Epidermal melanocyte (primary cell): Measurements from ENCODE around the gene C5orf34.
"Not testable (repeated sequence)": the region's sequence is repeated elsewhere in the genome, so short reads cannot be mapped to it uniquely, and the experiment has no call there.

Experiments used
- DNase-seq: peaks from one replicate; pipeline ENCODE4 v3.0.0; 2011; ENCODE audit warnings: low spot score; ENCODE audit not compliant: insufficient read length

The C5orf34 gene

DNA sequence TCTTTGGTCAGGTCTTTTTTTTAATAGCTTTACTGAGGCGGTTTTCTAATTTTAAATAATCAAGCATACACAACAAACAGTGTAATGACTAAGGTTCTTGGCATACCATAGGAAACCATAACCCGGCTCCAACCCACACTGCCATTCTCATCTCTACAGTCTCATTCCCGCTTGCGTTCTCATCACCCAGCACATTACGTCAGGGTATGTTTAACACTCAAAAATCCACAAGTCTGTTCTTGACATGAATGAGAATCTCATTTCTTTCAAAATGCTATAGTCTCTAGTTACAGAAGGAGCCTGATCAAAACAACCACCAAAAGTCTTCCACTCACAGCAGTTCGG is 505 bp downstream of the C5orf34 start:
- peak; percentile 64 for DNase-seq

DNA sequence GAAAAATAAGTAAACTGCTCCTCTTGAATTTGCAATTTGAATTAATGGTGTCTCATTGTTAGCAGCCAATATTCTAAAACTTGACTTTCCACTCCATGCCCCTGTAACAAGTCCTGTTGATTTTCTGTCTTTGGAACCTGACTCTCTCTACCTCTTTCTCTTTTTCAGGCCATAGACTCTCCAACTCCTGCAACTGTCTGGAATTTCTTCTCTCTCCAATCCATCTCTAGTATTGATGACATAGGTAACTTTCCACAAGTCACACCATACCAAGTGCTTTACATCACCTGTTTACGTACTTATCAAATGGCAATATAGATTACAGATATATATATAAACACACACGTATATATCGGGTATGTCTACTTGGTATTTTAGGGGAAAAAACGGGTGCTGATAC is 923 bp downstream of the C5orf34 start:
- no peak for DNase-seq

DNA sequence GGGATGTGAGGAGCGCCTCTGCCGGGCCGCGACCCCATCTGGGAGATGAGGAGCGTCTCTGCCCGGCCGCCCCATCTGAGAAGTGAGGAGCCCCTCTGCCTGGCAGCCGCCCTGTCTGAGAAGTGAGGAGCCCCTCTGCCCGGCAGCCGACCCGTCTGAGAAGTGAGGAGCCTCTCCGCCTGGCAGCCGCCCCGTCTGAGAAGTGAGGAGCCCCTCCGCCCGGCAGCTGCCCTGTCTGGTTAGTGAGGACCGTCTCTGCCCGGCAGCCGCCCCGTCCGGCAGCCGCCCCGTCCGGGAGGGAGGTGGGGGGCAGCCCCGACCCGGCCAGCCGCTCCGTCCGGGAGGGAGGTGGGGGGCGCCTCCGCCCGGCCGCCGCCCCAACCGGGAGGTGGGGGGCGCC is 3.9 kb downstream of the C5orf34 start:
- not testable (repeated sequence) for DNase-seq

DNA sequence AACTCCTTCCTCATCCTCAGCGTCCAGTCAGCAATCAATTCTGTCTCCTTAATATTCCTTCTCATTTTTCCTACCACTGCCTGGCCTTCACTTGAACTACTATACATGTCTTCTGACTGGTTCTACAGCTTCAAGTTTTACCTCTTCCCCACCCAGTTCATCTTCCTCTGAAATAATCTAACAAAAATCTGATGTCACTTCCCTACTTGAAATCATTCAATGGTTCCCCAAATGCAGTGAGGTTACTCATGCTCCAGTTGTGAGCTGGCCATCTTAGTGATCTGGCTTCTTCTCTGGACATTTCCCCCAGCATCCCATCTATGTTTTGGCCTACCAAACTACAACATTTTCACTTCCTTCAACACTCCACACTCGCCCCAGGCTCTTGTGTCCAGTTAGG is 16.4 kb downstream of the C5orf34 start:
- DNase-seq = no peak

DNA sequence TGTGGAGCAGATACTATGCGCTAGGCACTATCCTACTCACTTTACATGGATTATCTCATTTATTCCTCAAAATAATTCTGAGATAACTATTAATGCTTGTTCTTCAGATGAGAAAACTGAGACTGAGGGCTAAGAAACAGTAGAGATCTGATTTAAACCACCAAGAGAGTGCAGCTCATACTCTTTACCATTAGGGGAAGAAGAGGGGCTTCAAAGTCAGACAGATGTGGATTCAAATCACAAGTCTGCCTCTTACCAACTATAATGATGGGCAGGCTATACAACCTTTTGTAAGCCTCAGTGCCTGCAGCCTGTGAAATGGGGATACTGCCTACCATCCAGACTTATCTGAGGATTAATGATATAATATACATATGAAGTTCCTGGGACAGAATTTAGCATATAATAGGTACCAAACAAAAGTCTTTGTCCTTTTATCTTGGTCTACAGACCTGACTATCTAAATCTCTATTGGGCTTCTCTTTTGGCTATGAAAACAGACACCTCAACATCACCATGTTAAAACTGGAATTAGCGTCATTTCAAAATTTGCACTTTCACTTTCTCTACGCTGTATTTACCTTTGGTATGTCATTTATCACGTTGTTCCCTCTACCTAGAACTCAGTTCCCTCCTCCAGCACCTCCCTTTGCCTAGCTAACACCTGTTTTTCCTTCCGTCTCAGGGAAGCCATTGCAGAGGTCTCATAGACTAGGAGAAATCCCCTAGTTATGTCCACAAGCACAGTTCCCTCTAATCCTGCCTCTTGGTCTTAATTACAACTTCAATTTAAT is 17.4 kb downstream of the C5orf34 start:
- DNase-seq = no peak

DNA sequence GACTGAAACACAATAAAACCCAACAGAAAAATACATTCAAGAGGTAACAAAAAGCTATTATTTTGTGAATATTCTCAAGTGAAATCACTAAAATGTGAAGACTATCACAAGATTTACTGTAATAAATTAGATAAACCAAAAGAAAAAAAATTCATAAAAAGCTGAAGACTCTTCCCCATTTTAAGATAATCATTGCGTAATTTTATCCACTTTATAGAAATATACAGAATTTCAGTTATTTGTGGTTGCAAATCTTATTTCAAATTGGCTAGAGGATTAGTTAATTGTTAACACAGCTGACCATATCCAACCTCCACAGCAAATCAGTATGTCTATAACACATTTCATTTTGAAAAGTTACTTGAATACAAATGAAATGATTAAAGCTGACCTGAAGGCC is 23.6 kb downstream of the C5orf34 start:
- no peak for DNase-seq

DNA sequence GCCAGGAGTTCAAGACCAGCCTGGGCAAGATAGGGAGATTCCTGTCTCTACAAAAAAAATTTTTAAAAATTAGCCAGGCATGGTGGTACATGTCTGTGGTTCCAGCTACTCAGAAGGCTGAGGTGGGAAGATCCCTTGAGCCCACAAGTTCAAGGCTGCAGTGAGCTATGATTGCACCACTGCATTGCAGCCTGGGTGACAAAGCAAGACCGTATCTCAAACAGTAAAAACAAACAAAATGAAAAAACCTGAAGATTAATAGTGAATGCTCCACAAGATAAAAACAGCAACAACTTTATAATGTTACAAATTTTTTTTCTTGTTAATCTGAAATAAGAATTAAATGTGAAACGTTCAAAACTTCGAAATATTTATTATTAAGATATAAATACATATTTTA is 28.6 kb downstream of the C5orf34 start:
- no peak for DNase-seq

DNA sequence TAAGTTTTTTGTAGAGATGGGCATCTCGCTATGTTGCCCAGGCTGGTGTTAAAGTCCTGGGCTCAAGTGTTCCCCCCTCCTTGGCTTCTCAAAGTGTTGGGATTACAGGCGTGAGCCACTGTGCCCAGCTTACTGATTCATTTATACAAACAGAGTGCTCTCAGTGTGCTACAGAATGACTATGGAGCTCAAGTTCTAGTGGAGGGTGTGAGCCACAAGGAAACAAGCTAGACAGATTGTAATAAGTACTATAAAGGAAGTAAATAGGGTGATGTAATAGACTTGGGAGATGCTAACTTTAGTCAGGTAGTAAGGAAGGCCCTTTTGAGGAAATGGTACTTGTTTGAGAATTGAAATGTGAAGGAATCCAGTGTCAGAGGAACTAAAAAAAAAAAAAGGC is 29.5 kb downstream of the C5orf34 start:
- no peak for DNase-seq

DNA sequence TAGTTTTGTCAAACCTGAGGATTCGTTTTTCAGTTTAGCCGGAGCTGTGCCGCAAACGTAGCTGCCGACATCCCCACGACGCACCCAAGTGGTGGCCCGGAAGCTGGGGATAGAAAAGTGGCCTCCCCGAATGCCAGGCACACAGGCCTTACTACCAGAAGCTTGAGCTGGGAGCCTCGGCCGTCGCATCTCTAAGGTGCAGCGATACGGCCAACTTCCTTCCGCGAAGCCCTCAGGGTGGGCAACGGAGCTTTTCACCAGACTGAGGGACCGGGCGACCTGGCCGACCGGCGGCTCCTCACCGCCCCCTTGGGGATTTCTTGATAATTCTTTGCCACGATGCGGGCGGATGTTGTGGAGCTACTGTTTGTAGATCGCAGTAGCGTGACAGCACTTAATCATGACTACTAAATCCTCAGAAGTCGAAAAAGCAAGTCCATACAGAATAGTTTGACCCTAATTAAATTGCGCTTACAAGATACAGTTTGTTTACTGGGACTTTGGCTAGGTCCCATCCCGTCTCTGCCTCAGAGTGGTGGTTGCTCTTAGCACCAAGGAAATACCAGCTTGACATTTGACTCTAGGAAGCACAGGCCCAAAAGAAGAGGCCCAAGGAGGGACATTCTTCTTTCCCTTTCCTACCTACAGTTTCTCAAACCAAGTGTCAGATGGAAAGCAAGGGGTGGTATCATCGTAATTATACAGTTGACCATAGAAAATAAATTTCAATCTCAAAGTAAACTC is 30.7 kb downstream of the C5orf34 start:
- DNase-seq = peak; percentile 70

DNA sequence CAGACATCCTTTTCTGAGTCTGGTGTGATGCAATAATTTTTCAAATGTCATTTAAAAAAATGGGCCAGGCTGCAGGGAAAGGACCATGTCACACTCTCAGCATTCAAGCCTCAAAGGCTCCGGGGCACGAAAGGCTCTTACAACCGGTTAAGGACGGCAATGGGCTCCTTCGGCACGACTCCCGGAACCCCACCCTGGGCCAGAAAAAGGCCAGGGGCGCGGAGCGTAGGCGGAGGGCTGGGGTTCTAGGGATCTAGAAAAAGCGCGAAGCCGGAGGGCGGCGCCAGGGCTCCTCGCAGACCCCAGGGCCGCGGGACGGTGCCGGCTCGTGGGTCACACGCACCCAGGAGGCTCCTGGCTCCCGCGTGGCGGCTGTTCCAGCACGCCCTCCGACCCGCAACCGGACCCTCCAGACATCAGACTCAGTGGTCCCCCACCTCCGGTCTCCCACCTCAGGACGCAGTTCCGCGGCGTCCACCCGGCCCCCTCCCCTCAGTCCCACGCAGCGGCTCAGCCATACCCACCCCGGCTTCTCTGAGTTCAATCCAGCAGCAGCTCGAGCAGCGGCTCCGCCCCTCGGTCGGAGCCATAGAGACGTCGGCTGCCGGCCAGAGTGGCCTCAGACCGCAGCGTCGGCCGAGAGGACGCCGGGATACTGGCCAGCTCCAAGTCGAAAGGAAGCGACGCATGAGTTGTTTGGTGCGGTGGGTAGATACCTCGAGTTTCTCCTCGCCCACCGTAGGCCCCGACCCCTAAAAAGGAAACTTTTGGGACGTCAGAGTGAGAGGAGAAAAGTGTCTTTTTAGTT is 31.4 kb downstream of the C5orf34 start, which contains the start of gene TMEM267:
Gene TMEM267, minus strand, starts transcription at position 568 of the 808 bp plus-strand sequence. CDS start 29,896 bp downstream, outside the sequence.
- DNase-seq = peak; percentile 65

DNA sequence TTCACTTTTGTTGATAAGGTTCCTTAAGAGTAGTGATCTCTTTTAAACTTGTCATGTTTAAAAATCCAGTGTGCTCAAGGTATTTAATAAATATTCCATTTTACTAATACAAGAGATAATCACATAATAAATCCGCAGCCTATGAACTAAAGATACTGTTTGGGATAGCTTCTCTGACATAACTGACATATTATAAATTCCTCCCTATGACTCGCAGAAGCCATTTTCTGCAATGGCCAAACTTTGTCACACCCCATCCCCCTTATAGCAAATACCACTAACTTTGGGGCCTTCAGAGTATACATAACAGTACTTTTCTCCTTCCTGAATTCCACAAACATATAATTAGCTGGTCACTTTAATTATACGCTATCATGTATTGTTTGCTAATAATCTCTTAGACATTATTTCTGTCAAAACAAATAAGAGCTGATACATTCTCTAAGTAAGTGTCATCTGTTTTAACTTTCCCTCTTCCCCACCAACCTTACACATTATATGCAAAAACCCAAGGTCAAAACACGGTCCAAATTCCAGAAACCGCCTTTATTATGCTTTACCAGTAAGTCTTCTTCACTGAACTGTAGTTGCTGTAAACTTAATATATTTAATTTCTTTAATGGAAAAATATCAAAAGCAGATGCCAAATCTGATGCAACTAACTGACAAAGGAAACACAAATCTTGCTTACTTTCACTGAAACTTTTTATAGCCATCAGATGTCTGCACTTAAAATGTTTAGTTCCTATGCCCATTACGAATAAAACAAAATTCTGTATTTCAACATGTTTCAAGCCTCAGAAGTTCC is 32.3 kb downstream of the C5orf34 start:
- DNase-seq = peak; percentile 20

DNA sequence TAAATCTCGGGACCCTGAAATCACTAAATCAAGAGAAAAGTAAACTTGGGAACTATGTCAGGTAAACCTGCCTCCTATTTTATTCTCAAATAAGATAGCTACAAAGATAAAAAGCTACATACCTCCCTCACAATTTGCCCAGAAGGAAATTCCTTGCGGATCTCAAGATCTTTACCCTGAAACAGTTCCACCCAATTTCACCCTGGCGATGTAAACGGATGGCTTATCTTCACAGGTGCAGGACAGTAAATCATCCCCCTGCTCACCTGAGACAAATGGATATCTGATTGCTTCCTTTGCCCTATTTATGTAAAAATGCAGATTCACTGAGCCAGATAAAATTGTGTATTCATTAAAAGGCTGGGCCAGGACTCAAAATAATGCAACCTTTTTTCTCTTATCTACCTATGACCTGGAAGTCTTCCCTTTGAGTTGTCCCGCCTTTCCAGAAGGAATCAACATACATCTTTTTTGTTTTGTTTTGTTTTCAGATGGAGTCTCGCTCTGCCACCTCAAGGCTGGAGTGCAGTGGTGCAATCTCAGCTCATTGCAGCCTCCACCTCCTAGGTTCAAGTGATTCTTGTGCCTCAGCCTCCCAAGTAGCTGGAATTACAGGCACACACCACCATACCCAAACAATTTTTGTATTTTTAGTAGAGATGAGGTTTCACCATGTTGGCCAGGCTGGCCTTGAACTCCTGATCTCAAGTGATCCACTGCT is 45.1 kb downstream of the C5orf34 start:
- no peak for DNase-seq

DNA sequence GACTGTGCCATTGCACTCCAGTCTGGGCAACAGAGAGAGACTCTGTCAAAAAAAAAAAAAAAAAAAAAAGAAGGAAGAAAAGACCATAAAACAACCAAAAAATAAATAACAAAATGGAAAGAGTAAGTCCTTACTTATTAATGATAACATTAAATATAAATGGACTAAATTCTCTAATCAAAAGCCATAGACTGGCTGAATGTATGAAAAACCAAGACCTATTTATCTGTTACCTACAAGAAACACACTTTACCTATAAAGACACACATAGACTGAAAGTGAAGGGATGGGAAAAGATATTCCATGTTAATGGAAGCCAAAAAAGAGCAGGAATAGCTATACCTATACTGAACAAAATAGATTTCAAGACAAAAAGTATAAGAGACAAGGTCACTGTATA is 47.8 kb downstream of the C5orf34 start:
- DNase-seq = no peak

DNA sequence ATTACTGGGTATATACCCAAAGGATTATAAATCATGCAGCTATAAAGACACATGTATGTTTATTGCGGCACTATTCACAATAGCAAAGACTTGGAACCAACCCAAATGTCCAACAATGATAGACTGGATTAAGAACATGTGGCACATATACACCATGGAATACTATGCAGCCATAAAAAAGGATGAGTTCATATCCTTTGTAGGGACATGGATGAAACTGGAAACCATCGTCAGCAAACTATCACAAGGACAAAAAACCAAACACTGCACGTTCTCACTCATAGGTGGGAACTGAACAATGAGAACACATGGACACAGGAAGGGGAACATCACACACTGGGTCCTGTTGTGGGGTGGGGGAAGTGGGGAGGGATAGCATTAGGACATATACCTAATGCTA is 49.5 kb downstream of the C5orf34 start:
- DNase-seq = not testable (repeated sequence)

DNA sequence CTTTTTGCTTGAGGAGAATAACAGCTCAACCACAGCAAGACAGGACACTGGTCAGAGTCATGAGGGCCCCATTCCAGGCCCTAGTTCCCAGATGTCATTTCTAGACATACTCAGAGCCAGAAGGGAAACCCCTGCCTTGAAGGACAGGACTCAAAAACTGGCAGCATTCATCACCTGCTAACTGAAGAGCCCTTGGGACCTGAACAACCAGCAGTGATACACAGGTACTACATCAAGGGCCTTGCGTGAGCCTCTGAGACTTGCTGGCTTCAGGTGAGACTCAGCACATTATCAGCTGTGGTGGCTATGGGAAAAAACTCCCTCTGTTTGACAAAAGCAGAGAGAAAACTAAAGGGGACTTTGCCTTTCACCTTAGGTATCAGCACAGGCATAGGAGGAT is 53.9 kb downstream of the C5orf34 start:
- no peak for DNase-seq

DNA sequence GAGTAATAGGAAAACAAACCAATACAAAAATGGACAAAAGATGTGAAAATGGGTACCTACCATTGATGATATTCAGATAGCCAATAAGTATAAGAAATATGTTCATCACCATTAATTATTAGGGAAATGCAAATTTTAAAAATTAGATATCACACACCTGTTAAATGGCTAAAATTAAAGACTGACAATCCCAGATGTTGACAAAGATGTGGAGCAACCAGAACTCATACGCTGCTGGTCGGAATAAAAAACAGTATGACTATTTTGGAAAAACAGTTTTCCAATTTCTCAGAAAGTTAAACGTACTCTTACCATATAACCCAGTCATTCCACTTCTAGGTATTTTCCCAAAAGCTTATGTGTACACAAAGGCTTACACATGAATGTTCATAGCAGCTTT is 58.4 kb downstream of the C5orf34 start:
- no peak for DNase-seq

DNA sequence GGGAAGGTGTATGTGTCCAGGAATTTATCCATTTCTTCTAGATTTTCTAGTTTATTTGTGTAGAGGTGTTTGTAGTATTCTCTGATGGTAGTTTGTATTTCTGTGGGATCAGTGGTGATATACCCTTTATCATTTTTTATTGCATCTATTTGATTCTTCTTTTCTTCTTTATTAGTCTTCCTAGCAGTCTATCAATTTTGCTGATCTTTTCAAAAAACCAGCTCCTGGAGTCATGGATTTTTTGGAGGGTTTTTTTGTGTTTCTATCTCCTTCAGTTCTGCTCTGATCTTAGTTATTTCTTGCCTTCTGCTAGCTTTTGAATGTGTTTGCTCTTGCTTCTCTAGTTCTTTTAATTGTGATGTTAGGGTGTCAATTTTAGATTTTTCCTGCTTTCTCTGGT is 73.4 kb downstream of the C5orf34 start:
- DNase-seq = not testable (repeated sequence)

DNA sequence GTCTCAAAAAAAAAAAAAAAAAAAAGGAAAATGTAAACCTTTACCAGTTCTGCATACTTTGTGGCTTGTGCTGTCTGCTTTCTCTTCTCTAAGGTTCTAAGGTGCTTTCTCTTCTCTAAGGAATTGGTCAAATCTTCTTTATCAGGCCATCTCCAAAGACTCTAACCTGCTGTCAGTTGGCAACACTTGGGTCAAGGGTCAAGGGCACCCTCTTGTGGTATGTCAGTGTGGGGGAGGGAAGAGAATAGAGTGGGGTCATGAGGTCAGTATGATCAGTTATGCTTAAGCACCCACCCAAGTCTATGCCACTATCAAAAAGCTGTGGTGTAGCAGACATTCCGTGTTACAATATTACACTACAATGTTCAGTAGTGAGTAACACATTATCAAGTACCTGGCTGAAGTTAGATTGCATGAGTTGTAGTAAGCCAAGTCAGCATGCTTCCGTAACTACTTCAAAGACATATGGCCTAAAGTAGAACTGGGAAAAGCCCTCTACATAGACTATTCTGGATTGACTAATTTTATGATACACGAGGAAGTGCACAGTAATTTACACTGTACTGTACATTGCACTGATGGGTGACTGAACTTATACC is 77.8 kb downstream of the C5orf34 start:
- DNase-seq = no peak
